Muscle of leg (tissue), 11 donors: ENCODE results near the gene FBXO9. TPM values are rescaled to one million over a fixed set of nuclear protein-coding genes. Genes with fewer than 3 reads are reported as not detected.

ENCODE experiments used
- DNase-seq: peaks from one replicate; pipeline ENCODE4 v3.0.0; 2013
- H3K27ac ChIP-seq: one replicate; pipeline ENCODE4 v1.5.1; 2013; ENCODE audit warnings: mild to moderate bottlenecking, low read length, control low read depth
- H3K27me3 ChIP-seq: one replicate; pipeline ENCODE4 v1.6.1; 2013; ENCODE audit warnings: low read length; ENCODE audit not compliant: control insufficient read depth, insufficient read depth
- H3K36me3 ChIP-seq: one replicate; pipeline ENCODE4 v1.6.1; 2013; ENCODE audit warnings: low read length; ENCODE audit not compliant: control insufficient read depth, insufficient read depth
- H3K4me1 ChIP-seq: one replicate; pipeline ENCODE4 v1.6.1; 2013; ENCODE audit warnings: low read length; ENCODE audit not compliant: control insufficient read depth, insufficient read depth
- H3K4me3 ChIP-seq: one replicate; pipeline ENCODE4 v1.5.1; 2013; ENCODE audit warnings: low read length, control low read depth
- H3K9me3 ChIP-seq: replicated peaks from 2 replicates; pipeline ENCODE4 v1.6.1; 2013; ENCODE audit warnings: low read depth, low read length; ENCODE audit not compliant: control insufficient read depth
- WGBS: methylation state at CpG from one replicate; pipeline ENCODE4 v1.1.5; 2013; ENCODE audit warnings: missing lambda C conversion rate; ENCODE audit not compliant: insufficient coverage; 5-methylcytosine and 5-hydroxymethylcytosine counted together
- polyA plus RNA-seq, 8 donors: library from polyadenylated mRNA; unstranded; fragments of 120-200 nt; gene quantifications; one replicate each; pipeline versions ENCODE4 v1.2.1 to v1.2.3, GENCODE V29; 2013; ENCODE audit warnings: inconsistent platforms in 1 of 8, low replicate concordance in 1 of 8; ENCODE audit not compliant: insufficient read length in 8 of 8, insufficient read depth in 1 of 8
- total RNA-seq: library from RNA; stranded (reverse); fragments of 120-200 nt; gene quantifications from one replicate; pipeline ENCODE4 v1.2.4, GENCODE V29; 2013

FBXO9 gene
- total and polyA plus RNA-seq, 9 donors: 47.2 to 77.1 (median 70.6) TPM

DNA sequence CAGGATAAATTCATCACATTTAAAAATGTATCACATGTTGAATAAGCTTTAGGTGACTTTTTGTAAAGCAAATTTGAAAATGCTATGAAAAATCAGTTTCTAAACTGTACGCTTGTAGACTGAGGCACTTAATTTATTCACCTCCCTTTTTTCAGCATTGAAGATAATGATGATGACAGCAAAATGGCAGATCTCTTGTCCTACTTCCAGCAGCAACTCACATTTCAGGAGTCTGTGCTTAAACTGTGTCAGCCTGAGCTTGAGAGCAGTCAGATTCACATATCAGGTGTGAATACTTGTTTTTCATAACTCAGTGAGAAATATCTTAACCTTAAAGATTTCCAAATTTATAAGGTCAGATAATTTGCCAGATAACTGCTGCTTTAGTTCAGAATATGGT is 15.6 kb downstream of the FBXO9 start:
- no peaks in the 10 kb centered on the region for H3K4me1 ChIP-seq
- H3K9me3 ChIP-seq: no peaks in the 10 kb centered on the region
- no peak for DNase-seq
- no peaks in the 10 kb centered on the region for H3K27me3 ChIP-seq
- H3K4me3 ChIP-seq: no peak overlapping the region
- WGBS: no CpG with 5 or more reads among the region's 1 CpG
- H3K27ac ChIP-seq: no peak overlapping the region
- H3K36me3 ChIP-seq: peaks cover 19% of the 10 kb centered on the region

DNA sequence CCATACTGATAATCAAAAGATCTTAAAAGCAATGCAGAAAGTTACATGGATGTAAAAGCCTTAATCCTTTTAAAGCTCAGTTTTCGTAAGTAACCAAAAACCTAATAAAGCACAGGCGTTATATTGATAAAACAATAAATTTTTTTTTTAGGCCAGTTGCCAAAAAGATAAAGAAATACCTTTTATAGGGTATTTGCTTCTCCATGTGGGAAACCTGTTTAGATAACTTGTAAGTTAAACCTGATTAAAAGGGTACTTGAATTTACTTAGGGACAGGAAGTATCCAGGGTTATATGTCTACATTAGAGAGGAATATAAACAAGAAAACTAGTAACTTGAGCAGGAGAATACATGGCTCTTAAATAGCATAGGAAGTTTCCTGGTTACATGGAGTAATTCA is 21.1 kb downstream of the FBXO9 start:
- no peaks in the 10 kb centered on the region for H3K9me3 ChIP-seq
- no CpG with 5 or more reads among the region's 2 CpGs for WGBS
- no peak overlapping the region for H3K27ac ChIP-seq
- no peaks in the 10 kb centered on the region for H3K27me3 ChIP-seq
- no peaks in the 10 kb centered on the region for H3K4me1 ChIP-seq
- peaks cover 35% of the 10 kb centered on the region for H3K36me3 ChIP-seq
- no peak for DNase-seq
- H3K4me3 ChIP-seq: no peak overlapping the region

DNA sequence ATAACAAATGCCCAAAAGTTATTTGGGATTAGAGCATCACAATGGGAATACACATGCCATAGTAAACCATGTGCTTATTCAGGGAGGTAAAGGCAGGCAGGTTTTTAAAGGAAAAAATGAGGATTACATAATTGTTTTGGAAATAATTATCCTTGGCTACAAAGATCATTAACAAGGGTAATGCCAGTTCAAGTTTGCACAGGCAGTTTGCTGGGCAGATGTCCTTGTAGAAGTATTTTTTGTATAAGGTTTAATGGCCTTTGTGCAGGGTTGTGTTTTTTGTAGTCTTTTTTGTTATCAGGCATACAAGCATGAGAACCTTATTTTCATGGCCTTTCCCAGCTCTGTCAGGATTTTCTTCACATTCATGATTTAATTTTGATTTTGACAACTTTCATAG is 24.7 kb downstream of the FBXO9 start:
- DNase-seq: no peak
- Histone ChIP-seq H3K4me1 (no peaks in the 10 kb centered on the region), H3K27me3 (no peaks in the 10 kb centered on the region), H3K36me3 (peaks cover 37% of the 10 kb centered on the region), H3K4me3 (no peak overlapping the region), H3K27ac (no peak overlapping the region), H3K9me3 (no peaks in the 10 kb centered on the region)

DNA sequence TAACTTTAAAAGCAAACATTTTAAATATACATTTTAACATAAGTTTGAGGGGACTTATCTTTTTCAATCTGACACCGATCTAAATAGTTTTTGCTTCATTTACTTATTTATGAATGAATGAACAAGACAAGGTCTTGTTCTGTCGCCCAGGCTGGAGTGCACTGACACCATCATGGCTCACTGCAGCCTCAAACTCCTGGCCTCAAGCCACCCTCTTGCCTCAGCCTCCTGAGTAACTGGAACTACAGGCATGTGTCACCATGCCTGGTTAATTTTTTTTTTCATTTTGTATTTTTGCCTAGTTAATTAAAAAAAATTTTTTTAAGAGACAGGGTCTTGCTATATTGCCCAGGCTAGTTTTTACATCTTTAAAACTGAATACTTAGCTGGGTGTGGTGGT is 25.4 kb downstream of the FBXO9 start:
- Histone ChIP-seq H3K36me3 (peaks cover 38% of the 10 kb centered on the region), H3K27ac (no peak overlapping the region), H3K4me1 (no peaks in the 10 kb centered on the region), H3K9me3 (no peaks in the 10 kb centered on the region), H3K4me3 (no peak overlapping the region), H3K27me3 (no peaks in the 10 kb centered on the region)
- no peak for DNase-seq
- 100% methylated on average over 1 of the region's 2 CpGs for WGBS

- no CpG with 5 or more reads among the region's 3 CpGs for WGBS
- H3K4me1 ChIP-seq: no peaks in the 10 kb centered on the region
- H3K36me3 ChIP-seq: peaks cover 43% of the 10 kb centered on the region
Measured at GRCh38 chr6:53095270-53095669, 30.1 kb downstream of the FBXO9 start.

DNA sequence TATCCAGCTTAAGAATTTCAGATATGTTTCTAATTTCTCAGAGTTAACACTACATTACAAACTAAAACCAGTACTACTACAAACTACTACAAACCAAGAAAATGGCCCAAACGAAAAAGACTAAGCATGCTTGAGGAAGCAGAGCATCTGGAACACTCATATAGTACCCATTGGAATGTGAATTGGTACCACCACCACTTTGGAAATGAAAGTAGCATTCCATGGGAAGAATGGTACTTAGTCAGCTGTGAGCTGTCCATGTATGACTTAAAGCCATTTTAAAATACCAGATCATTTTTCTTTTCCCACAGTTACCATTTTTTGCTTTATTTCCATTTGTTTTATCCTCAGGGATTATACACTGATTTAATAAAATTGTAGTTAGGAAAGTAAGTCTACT is 30.5 kb downstream of the FBXO9 start:
- peaks cover 43% of the 10 kb centered on the region for H3K36me3 ChIP-seq

More at GRCh38 chr6:53095270-53095669, 30.1 kb downstream of the FBXO9 start:
- no peak for DNase-seq
- H3K27ac ChIP-seq: no peak overlapping the region
- H3K9me3 ChIP-seq: no peaks in the 10 kb centered on the region
- no peak overlapping the region for H3K4me3 ChIP-seq
- no peaks in the 10 kb centered on the region for H3K27me3 ChIP-seq

DNA sequence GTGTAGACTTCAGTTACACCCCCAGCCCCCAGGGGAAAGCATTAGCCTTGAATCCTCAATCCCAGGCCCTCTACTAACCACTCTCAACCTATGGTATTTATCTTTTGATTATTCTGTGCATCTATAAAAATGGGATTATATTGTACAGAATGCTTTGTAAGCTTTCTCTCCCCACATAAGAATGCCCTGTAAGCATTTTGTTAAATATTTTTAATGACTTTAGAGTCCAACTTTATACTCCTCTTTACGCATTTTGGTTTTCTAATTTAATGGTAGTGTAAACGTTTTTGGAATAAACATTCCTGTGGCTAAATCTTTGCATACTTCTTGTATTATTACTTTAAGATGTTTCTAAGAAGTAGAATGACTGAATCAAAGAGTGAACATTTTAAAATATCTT is 35.4 kb downstream of the FBXO9 start:
- H3K4me3 ChIP-seq: no peak overlapping the region
- H3K9me3 ChIP-seq: no peaks in the 10 kb centered on the region
- no peaks in the 10 kb centered on the region for H3K27me3 ChIP-seq
- no peak overlapping the region for H3K27ac ChIP-seq
- H3K36me3 ChIP-seq: peaks cover 39% of the 10 kb centered on the region
- no peaks in the 10 kb centered on the region for H3K4me1 ChIP-seq
- DNase-seq: no peak
- no CpG with 5 or more reads among the region's 2 CpGs for WGBS

More for the DNA sequence above, 30.5 kb downstream of the FBXO9 start:
- Histone ChIP-seq H3K4me3 (no peak overlapping the region), H3K27ac (no peak overlapping the region), H3K4me1 (no peaks in the 10 kb centered on the region), H3K27me3 (no peaks in the 10 kb centered on the region), H3K9me3 (no peaks in the 10 kb centered on the region)
- no CpG with 5 or more reads among the region's 1 CpG for WGBS
- no peak for DNase-seq

GRCh38 chr6:53101006-53101405 is 35.8 kb downstream of the FBXO9 start:
- no CpG with 5 or more reads among the region's 2 CpGs for WGBS
- Histone ChIP-seq H3K4me1 (no peaks in the 10 kb centered on the region), H3K9me3 (no peaks in the 10 kb centered on the region), H3K27ac (no peak overlapping the region), H3K27me3 (no peaks in the 10 kb centered on the region), H3K36me3 (peaks cover 36% of the 10 kb centered on the region), H3K4me3 (no peak overlapping the region)
- DNase-seq: no peak

- Histone ChIP-seq H3K27ac (no peak overlapping the region), H3K9me3 (no peaks in the 10 kb centered on the region), H3K4me1 (no peaks in the 10 kb centered on the region), H3K36me3 (peaks cover 20% of the 10 kb centered on the region), H3K4me3 (no peak overlapping the region), H3K27me3 (no peaks in the 10 kb centered on the region)
- no CpG with 5 or more reads among the region's 3 CpGs for WGBS
- peak; percentile 23 for DNase-seq
Measured at GRCh38 chr6:53103993-53104675, 38.9 kb downstream of the FBXO9 start.

GRCh38 chr6:53104916-53105315 is 39.7 kb downstream of the FBXO9 start:
- Histone ChIP-seq H3K27me3 (no peaks in the 10 kb centered on the region), H3K4me1 (no peaks in the 10 kb centered on the region), H3K36me3 (peaks cover 20% of the 10 kb centered on the region), H3K9me3 (no peaks in the 10 kb centered on the region), H3K27ac (no peak overlapping the region), H3K4me3 (no peak overlapping the region)
- no peak for DNase-seq

GRCh38 chr6:53107091-53107490 is 41.9 kb downstream of the FBXO9 start:
- WGBS: 70% methylated on average over 2 of the region's 4 CpGs
- no peaks in the 10 kb centered on the region for H3K27me3 ChIP-seq
- no peak overlapping the region for H3K4me3 ChIP-seq
- H3K36me3 ChIP-seq: peaks cover 7% of the 10 kb centered on the region
- H3K9me3 ChIP-seq: no peaks in the 10 kb centered on the region
- H3K27ac ChIP-seq: no peak overlapping the region
- no peak for DNase-seq
- H3K4me1 ChIP-seq: no peaks in the 10 kb centered on the region
